NCI-H748 (cell line): Measurements from ENCODE around the gene SNCB.
A peak's percentile ranks its signal among the peaks of the same experiment; 100 is the strongest.

ENCODE experiments used
- DNase-seq: peaks from one replicate; lab custom pipeline; 2025; ENCODE audit not compliant: unreplicated experiment; lab: John Stamatoyannopoulos, UW

The SNCB gene

GRCh38 chr5:176625966-176626875 is 4.1 kb downstream of the SNCB start:
- DNase-seq = no peak

GRCh38 chr5:176625512-176625911 is 4.8 kb downstream of the SNCB start:
- no peak for DNase-seq

GRCh38 chr5:176624938-176625337 is 5.4 kb downstream of the SNCB start:
- no peak for DNase-seq

- no peak for DNase-seq
Measured at GRCh38 chr5:176624142-176624541, 6.2 kb downstream of the SNCB start.

GRCh38 chr5:176621661-176622079 is 8.7 kb downstream of the SNCB start:
- DNase-seq = no peak

GRCh38 chr5:176620333-176620981 is 9.9 kb downstream of the SNCB start:
- DNase-seq = peak; percentile 14

- no peak for DNase-seq
Measured at GRCh38 chr5:176619569-176620332, 10.6 kb downstream of the SNCB start.

GRCh38 chr5:176619203-176619568 is 11.1 kb downstream of the SNCB start:
- no peak for DNase-seq

GRCh38 chr5:176618783-176619182 is 11.6 kb downstream of the SNCB start:
- DNase-seq = no peak

- DNase-seq = no peak
Measured at GRCh38 chr5:176616511-176616910, 13.8 kb downstream of the SNCB start.

- DNase-seq = no peak
Measured at GRCh38 chr5:176614805-176615478, 15.4 kb downstream of the SNCB start.

- no peak for DNase-seq
Measured at GRCh38 chr5:176612855-176613254, 17.5 kb downstream of the SNCB start.

GRCh38 chr5:176612008-176612407 is 18.3 kb downstream of the SNCB start:
- DNase-seq = no peak

- no peak for DNase-seq
Measured at GRCh38 chr5:176611435-176611834, 18.9 kb downstream of the SNCB start.

GRCh38 chr5:176610435-176610773 is 19.9 kb downstream of the SNCB start:
- peak; percentile 79 for DNase-seq

- peak; percentile 84 for DNase-seq
Measured at GRCh38 chr5:176609724-176610434, 20.5 kb downstream of the SNCB start, which contains the start of gene GPRIN1. Gene GPRIN1 (minus strand): TSS chr5:176610156. CDS start chr5:176599834, 10,322 bp downstream.

GRCh38 chr5:176608937-176609723 is 21.2 kb downstream of the SNCB start:
- DNase-seq = peak; percentile 74

GRCh38 chr5:176608142-176608705 is 22.1 kb downstream of the SNCB start:
- DNase-seq = no peak

GRCh38 chr5:176606875-176607274 is 23.5 kb downstream of the SNCB start:
- DNase-seq = no peak
